ENCODE results near the gene SYT6.

Gene SYT6

GRCh38 chr1:114097109-114097508, 56.6 kb downstream of the SYT6 start:
- no peaks in the 10 kb centered on the region for H3K79me2 ChIP-seq (ENCODE audit: insufficient read depth, low read depth)
- H3K9ac ChIP-seq, result no peak overlapping the region
- H3K27me3 ChIP-seq (ENCODE audit: insufficient read depth, low read depth), result no peaks in the 10 kb centered on the region
- TF ChIP-seq CTCF (conservative IDR thresholded peaks at IDR 0.05; ENCODE audit: low read depth, low read length), result no peak
- no peak overlapping the region for H3K4me3 ChIP-seq (IDR thresholded peaks at IDR 0.05; ENCODE audit: insufficient read depth, low read depth, low read length)
- no peak overlapping the region for H3K27ac ChIP-seq
- H3K4me1 ChIP-seq (ENCODE audit: low read depth, poor library complexity, severe bottlenecking), result no peaks in the 10 kb centered on the region
- H2AFZ ChIP-seq (ENCODE audit: low read depth), result no peak overlapping the region
- no peaks in the 10 kb centered on the region for H3K36me3 ChIP-seq (ENCODE audit: insufficient read depth)
- H3K4me2 ChIP-seq, result no peak overlapping the region
- H4K20me1 ChIP-seq (ENCODE audit: insufficient read depth), result no peaks in the 10 kb centered on the region

GRCh38 chr1:114094675-114095074, 59.0 kb downstream of the SYT6 start:
- Histone ChIP-seq H3K36me3 (ENCODE audit: insufficient read depth) (no peaks in the 10 kb centered on the region), H3K9ac (no peak overlapping the region), H3K79me2 (ENCODE audit: insufficient read depth, low read depth) (no peaks in the 10 kb centered on the region), H2AFZ (ENCODE audit: low read depth) (no peak overlapping the region), H3K27ac (no peak overlapping the region), H3K27me3 (ENCODE audit: insufficient read depth, low read depth) (no peaks in the 10 kb centered on the region), H4K20me1 (ENCODE audit: insufficient read depth) (no peaks in the 10 kb centered on the region), H3K4me3 (IDR thresholded peaks at IDR 0.05; ENCODE audit: insufficient read depth, low read depth, low read length) (no peak overlapping the region), H3K4me1 (ENCODE audit: low read depth, poor library complexity, severe bottlenecking) (no peaks in the 10 kb centered on the region), H3K4me2 (no peak overlapping the region)
- no peak for TF ChIP-seq CTCF (conservative IDR thresholded peaks at IDR 0.05; ENCODE audit: low read depth, low read length)

GRCh38 chr1:114094363-114094634, 59.4 kb downstream of the SYT6 start:
- no peaks in the 10 kb centered on the region for H3K79me2 ChIP-seq (ENCODE audit: insufficient read depth, low read depth)
- H3K27me3 ChIP-seq (ENCODE audit: insufficient read depth, low read depth), result no peaks in the 10 kb centered on the region
- no peaks in the 10 kb centered on the region for H3K36me3 ChIP-seq (ENCODE audit: insufficient read depth)
- H2AFZ ChIP-seq (ENCODE audit: low read depth), result no peak overlapping the region
- H3K9ac ChIP-seq, result no peak overlapping the region
- H3K27ac ChIP-seq, result no peak overlapping the region
- no peak overlapping the region for H3K4me3 ChIP-seq (IDR thresholded peaks at IDR 0.05; ENCODE audit: insufficient read depth, low read depth, low read length)
- no peaks in the 10 kb centered on the region for H4K20me1 ChIP-seq (ENCODE audit: insufficient read depth)
- no peak for TF ChIP-seq CTCF (conservative IDR thresholded peaks at IDR 0.05; ENCODE audit: low read depth, low read length)
- no peak overlapping the region for H3K4me2 ChIP-seq
- H3K4me1 ChIP-seq (ENCODE audit: low read depth, poor library complexity, severe bottlenecking), result no peaks in the 10 kb centered on the region

GRCh38 chr1:114093624-114094362, 59.9 kb downstream of the SYT6 start:
- no peak overlapping the region for H2AFZ ChIP-seq (ENCODE audit: low read depth)
- H3K79me2 ChIP-seq (ENCODE audit: insufficient read depth, low read depth), result no peaks in the 10 kb centered on the region
- no peaks in the 10 kb centered on the region for H3K4me1 ChIP-seq (ENCODE audit: low read depth, poor library complexity, severe bottlenecking)
- no peak overlapping the region for H3K9ac ChIP-seq
- no peaks in the 10 kb centered on the region for H3K36me3 ChIP-seq (ENCODE audit: insufficient read depth)
- H3K27ac ChIP-seq, result no peak overlapping the region
- no peak overlapping the region for H3K4me2 ChIP-seq
- H4K20me1 ChIP-seq (ENCODE audit: insufficient read depth), result no peaks in the 10 kb centered on the region
- H3K4me3 ChIP-seq (IDR thresholded peaks at IDR 0.05; ENCODE audit: insufficient read depth, low read depth, low read length), result no peak overlapping the region
- no peak for TF ChIP-seq CTCF (conservative IDR thresholded peaks at IDR 0.05; ENCODE audit: low read depth, low read length)
- H3K27me3 ChIP-seq (ENCODE audit: insufficient read depth, low read depth), result no peaks in the 10 kb centered on the region
